ENCODE data around the gene HID1. TPM values are rescaled to one million over a fixed set of nuclear protein-coding genes. Genes with fewer than 3 reads are reported as not detected.
A peak's percentile ranks its signal among the peaks of the same experiment; 100 is the strongest.
"Not testable (repeated sequence)": the region's sequence is repeated elsewhere in the genome, so short reads cannot be mapped to it uniquely, and the experiment has no call there.

Gene HID1
- total and polyA plus RNA-seq, 8 donors = 32.1 to 75.8 (median 61.7) TPM

DNA sequence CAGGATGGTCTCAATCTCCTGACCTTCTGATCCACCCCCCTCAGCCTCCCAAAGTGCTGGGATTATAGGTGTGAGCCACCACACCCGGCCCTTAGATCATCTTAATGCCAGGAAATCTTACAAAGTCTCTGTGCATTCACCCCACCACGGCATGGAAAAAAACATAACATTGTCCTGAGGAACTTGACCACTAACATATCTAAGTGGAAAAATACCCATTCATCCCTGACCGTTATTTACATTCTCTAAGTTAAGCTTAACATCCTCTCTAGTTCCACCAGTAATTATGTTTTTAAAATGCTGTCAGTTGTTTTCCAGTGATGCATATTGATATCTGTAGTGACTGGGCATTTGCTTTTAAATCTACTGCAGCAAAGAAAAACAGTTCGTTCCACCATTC, 3.4 kb upstream of the HID1 start:
- peaks cover 7 to 53% of the 10 kb centered on the region in 2 donors for H3K27me3 ChIP-seq
- TF ChIP-seq, protein P1, sequence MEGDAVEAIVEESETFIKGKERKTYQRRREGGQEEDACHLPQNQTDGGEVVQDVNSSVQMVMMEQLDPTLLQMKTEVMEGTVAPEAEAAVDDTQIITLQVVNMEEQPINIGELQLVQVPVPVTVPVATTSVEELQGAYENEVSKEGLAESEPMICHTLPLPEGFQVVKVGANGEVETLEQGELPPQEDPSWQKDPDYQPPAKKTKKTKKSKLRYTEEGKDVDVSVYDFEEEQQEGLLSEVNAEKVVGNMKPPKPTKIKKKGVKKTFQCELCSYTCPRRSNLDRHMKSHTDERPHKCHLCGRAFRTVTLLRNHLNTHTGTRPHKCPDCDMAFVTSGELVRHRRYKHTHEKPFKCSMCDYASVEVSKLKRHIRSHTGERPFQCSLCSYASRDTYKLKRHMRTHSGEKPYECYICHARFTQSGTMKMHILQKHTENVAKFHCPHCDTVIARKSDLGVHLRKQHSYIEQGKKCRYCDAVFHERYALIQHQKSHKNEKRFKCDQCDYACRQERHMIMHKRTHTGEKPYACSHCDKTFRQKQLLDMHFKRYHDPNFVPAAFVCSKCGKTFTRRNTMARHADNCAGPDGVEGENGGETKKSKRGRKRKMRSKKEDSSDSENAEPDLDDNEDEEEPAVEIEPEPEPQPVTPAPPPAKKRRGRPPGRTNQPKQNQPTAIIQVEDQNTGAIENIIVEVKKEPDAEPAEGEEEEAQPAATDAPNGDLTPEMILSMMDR (IDR thresholded peaks at IDR 0.05) = no peak

DNA sequence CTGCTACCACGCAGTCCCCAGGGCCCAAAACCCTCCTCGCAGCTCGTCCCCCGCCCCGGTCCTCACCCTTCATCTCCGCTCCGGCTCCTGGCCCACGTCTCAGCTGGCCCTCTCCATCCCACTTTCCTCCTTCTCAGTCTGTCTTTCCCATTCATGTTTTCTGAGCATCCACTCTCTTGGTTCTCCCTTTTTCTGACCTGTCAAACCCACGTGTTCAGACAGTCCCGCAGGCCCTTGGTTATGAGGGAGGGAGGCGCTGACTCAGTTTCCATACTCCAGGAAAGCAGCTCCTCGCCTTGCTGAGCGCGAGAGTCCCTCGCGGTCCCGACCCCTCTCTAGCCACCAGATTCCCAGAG, 392 bp upstream of the HID1 start:
- Histone ChIP-seq H3K9me3 (no peaks in the 10 kb centered on the region), H3K4me3 (peak overlapping the region; percentile 41 to 69), H3K27me3 (peaks cover 7 to 55% of the 10 kb centered on the region in 2 donors), H3K4me1 (peaks cover 0 to 17% of the 10 kb centered on the region in 2 donors), H3K27ac (no peak overlapping the region), H3K36me3 (no peaks in the 10 kb centered on the region)
- intact Hi-C loops (cut with DNase I) = no loop called here
- TF ChIP-seq, protein P1 (IDR thresholded peaks at IDR 0.05) = no peak
- DNase-seq = no peak
- peak; percentile 4 for ATAC-seq

More for the DNA sequence above, 3.4 kb upstream of the HID1 start:
- DNase-seq (no peak), ATAC-seq (no peak)
- no peaks in the 10 kb centered on the region for H3K36me3 ChIP-seq
- H3K9me3 ChIP-seq = no peaks in the 10 kb centered on the region
- peaks cover 0 to 17% of the 10 kb centered on the region in 2 donors for H3K4me1 ChIP-seq
- intact Hi-C loops (cut with DNase I) = no loop called here
- H3K27ac ChIP-seq = no peak overlapping the region
- H3K4me3 ChIP-seq = no peak overlapping the region

DNA sequence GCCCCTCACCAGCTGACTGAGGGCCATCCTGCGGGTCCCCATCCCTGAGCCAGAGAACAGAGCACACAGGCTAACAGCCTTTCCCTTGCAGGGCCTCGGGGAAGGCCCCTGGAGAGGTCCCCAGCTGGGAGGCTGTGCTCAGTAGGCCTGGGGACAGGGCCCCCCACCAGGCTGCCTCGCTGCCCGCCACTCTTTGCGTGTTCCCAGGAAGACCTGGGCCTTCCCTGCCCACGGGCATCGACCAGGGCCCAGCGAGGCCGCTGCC, 785 bp downstream of the HID1 start:
- Histone ChIP-seq H3K27ac (peak overlapping the region; percentile 46 to 58), H3K27me3 (peaks cover 7 to 55% of the 10 kb centered on the region in 2 donors), H3K4me3 (peak overlapping the region; percentile 41 to 69), H3K36me3 (no peaks in the 10 kb centered on the region), H3K4me1 (peaks cover 0 to 17% of the 10 kb centered on the region in 2 donors), H3K9me3 (no peaks in the 10 kb centered on the region)
- no peak for DNase-seq
- ATAC-seq = no peak
- TF ChIP-seq, protein P1 (IDR thresholded peaks at IDR 0.05) = no peak
- intact Hi-C loops (cut with DNase I) = no loop called here

DNA sequence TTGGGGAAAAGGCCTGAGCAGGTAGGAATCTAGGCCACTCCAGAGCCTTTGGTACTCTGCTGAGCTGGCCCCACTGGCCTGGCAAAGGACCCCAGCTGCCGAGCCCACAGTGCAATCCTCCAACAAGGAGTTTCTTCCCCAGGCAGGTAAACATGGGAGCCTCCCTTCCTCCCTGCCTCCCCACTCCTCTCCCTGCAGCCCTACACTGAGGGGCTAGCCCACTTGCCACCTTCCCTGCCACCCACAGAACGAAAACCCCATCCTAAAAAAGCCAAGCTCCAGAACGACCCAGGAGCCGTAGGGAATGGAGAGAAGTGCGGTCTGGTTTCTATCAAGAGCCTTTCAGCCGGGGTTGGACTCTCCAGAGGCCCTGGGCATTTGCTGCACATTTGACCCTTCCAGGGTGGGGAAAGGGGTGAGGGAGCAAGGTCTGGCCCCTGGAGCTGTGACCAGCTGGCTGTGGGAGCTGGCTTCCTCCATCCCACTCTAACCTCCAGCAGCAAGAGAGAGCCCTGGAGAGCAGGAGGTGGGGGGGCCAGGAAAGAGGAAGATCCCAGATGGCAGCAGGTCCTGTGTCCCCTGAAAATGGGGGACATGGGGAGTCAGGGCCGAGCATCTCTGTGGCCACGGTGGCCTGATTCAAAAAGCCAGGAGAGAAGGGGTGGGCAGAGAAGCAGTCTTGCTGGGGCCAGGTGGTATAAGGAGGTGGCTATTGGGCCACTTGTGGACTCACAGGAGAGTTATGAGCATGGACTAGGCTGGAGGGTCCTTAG, 1.3 kb downstream of the HID1 start:
- intact Hi-C loops (cut with DNase I) = no loop called here
- H3K27ac ChIP-seq = peak overlapping the region; percentile 46 to 58
- no peaks in the 10 kb centered on the region for H3K9me3 ChIP-seq
- peak overlapping the region; percentile 41 to 69 for H3K4me3 ChIP-seq
- ATAC-seq (no peak), DNase-seq (peak in 1 of 4 donors; percentile 33)
- TF ChIP-seq, protein P1 (IDR thresholded peaks at IDR 0.05) = no peak
- H3K27me3 ChIP-seq = peaks cover 7 to 55% of the 10 kb centered on the region in 2 donors
- H3K4me1 ChIP-seq = peaks cover 0 to 17% of the 10 kb centered on the region in 2 donors
- H3K36me3 ChIP-seq = no peaks in the 10 kb centered on the region

DNA sequence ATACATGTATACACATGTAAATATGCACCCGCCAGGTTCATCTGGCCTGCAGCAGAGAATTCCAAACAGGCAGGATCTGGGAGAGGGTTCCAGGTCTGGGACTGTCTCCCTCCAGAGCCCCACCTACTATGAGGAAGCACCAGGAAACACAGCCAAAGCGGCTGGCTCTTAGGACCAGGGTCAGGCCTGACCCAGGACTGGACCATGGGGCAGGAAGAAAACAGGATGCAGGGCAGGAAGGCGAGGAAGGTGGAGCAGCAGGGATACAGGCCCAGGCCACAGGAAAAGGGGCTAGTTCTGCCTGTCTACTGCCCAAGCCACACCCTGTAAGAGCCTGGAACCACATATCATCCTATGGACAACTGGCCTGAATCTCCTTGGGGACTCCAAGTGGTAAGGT, 2.2 kb downstream of the HID1 start:
- Histone ChIP-seq H3K36me3 (no peaks in the 10 kb centered on the region), H3K27me3 (peaks cover 7 to 53% of the 10 kb centered on the region in 2 donors), H3K27ac (peak overlapping the region; percentile 19 to 58), H3K9me3 (no peaks in the 10 kb centered on the region), H3K4me1 (peaks cover 0 to 17% of the 10 kb centered on the region in 2 donors), H3K4me3 (peak overlapping the region in 1 of 2 donors; percentile 69)
- TF ChIP-seq, protein P1 (IDR thresholded peaks at IDR 0.05) = no peak
- DNase-seq (no peak), ATAC-seq (no peak)
- intact Hi-C loops (cut with DNase I) = no loop called here

DNA sequence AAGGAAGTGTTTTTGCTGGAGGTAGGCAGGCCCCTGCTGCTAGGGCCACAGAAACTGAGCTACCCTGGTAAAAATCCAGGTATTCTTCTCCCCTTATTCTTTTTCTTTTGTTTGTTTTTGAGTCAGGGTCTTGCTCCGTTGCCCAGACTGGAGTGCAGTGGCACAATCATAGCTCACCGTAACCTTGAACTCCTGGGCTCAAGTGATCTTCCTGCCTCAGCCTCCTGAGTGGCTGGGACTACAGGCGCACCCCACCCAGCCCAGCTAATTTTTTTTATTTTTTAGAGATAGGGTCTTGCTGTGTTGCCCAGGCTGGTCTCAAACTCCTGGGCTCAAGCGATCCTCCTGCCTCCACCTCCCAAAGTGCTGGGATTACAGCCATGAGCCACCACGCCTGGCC, 3.1 kb downstream of the HID1 start:
- H3K4me1 ChIP-seq = peaks cover 0 to 17% of the 10 kb centered on the region in 2 donors
- intact Hi-C loops (cut with DNase I); H3K27ac ChIP-seq; ATAC-seq; H3K4me3 ChIP-seq; DNase-seq; H3K36me3 ChIP-seq; H3K9me3 ChIP-seq: not testable (repeated sequence)
- H3K27me3 ChIP-seq = peaks cover 7 to 45% of the 10 kb centered on the region in 2 donors

Data from left lung (tissue), 10 donors.